H9 (cell line): Measurements from ENCODE around the gene LCE3D. TPM values are rescaled to one million over a fixed set of nuclear protein-coding genes. Genes with fewer than 3 reads are reported as not detected.

Source experiments
- DNase-seq: peaks from one replicate; pipeline ENCODE4 v3.0.0-alpha.2; 2017
- H2AFZ ChIP-seq: one replicate; pipeline ENCODE4 v1.6.1; 2013; ENCODE audit warnings: mild to moderate bottlenecking, low read length, control low read depth, moderate library complexity
- H2AK5ac ChIP-seq: 2 replicates; pipeline ENCODE4 v1.6.1; 2013; ENCODE audit warnings: low read length, control low read depth, mixed read lengths; ENCODE audit not compliant: insufficient read length
- H2BK120ac ChIP-seq: one replicate; pipeline ENCODE4 v1.6.1; 2013; ENCODE audit warnings: low read depth, mild to moderate bottlenecking, low read length, control low read depth, inconsistent platforms; ENCODE audit not compliant: poor library complexity, severe bottlenecking
- H2BK12ac ChIP-seq: 2 replicates; pipeline ENCODE4 v1.6.1; 2013; ENCODE audit warnings: low read length, control low read depth, mixed read lengths, low read depth; ENCODE audit not compliant: insufficient read length
- H2BK15ac ChIP-seq: 2 replicates; pipeline ENCODE4 v1.6.1; 2013; ENCODE audit warnings: low read depth, low read length, control low read depth
- H2BK20ac ChIP-seq: one replicate; pipeline ENCODE4 v1.6.1; 2013; ENCODE audit warnings: low read depth, mild to moderate bottlenecking, low read length, control low read depth, inconsistent platforms; ENCODE audit not compliant: poor library complexity, severe bottlenecking
- H2BK5ac ChIP-seq: 2 replicates; pipeline ENCODE4 v1.6.1; 2013; ENCODE audit warnings: low read length, control low read depth, mixed read lengths; ENCODE audit not compliant: insufficient read length
- H3K14ac ChIP-seq: 2 replicates; pipeline ENCODE4 v1.6.1; 2013; ENCODE audit warnings: low read length, control low read depth; ENCODE audit not compliant: insufficient read depth
- H3K18ac ChIP-seq: 2 replicates; pipeline ENCODE4 v1.6.1; 2013; ENCODE audit warnings: low read depth, mild to moderate bottlenecking, mixed read lengths, low read length, control low read depth; ENCODE audit not compliant: insufficient read length
- H3K23ac ChIP-seq: 2 replicates; pipeline ENCODE4 v1.6.1; 2013; ENCODE audit warnings: low read length, control low read depth, mixed read lengths, low read depth; ENCODE audit not compliant: insufficient read length
- H3K23me2 ChIP-seq: 2 replicates; pipeline ENCODE4 v1.6.1; 2013; ENCODE audit warnings: low read depth, mild to moderate bottlenecking, mixed read lengths, low read length, control low read depth; ENCODE audit not compliant: insufficient read length, poor library complexity, severe bottlenecking
- H3K27ac ChIP-seq: 2 replicates; pipeline ENCODE4 v1.5.1; 2013; ENCODE audit warnings: low read length, control low read depth, mixed read lengths, low read depth; ENCODE audit not compliant: insufficient read length
- H3K27me3 ChIP-seq: 2 replicates; pipeline ENCODE4 v1.6.1; 2013; ENCODE audit warnings: low read length, control low read depth, inconsistent platforms; ENCODE audit not compliant: insufficient read depth
- H3K4ac ChIP-seq: 2 replicates; pipeline ENCODE4 v1.6.1; 2013; ENCODE audit warnings: low read depth, mild to moderate bottlenecking, control low read depth, inconsistent platforms, low read length, moderate library complexity
- H3K4me1 ChIP-seq: 2 replicates; pipeline ENCODE4 v1.6.1; 2013; ENCODE audit warnings: low read length, control low read depth, inconsistent platforms; ENCODE audit not compliant: insufficient read depth
- H3K4me2 ChIP-seq: 2 replicates; pipeline ENCODE4 v1.6.1; 2013; ENCODE audit warnings: low read length, control low read depth, mixed read lengths; ENCODE audit not compliant: insufficient read length, insufficient read depth
- H3K56ac ChIP-seq: 2 replicates; pipeline ENCODE4 v1.6.1; 2013; ENCODE audit warnings: low read depth, mild to moderate bottlenecking, mixed read lengths, low read length, control low read depth; ENCODE audit not compliant: insufficient read length
- H3K79me1 ChIP-seq: 2 replicates; pipeline ENCODE4 v1.6.1; 2013; ENCODE audit warnings: low read depth, mild to moderate bottlenecking, moderate library complexity, low read length, control low read depth, inconsistent platforms; ENCODE audit not compliant: insufficient read depth, poor library complexity, severe bottlenecking
- H3K79me2 ChIP-seq: 2 replicates; pipeline ENCODE4 v1.6.1; 2013; ENCODE audit warnings: low read length, control low read depth, inconsistent platforms; ENCODE audit not compliant: insufficient read depth
- H3K9ac ChIP-seq: 2 replicates; pipeline ENCODE4 v1.6.1; 2013; ENCODE audit warnings: low read length, control low read depth, mixed read lengths; ENCODE audit not compliant: insufficient read length; ENCODE audit errors: extremely low read depth
- H3K9me3 ChIP-seq: one replicate; pipeline ENCODE4 v1.6.1; 2013; ENCODE audit warnings: low read depth, low read length, inconsistent platforms; ENCODE audit not compliant: control insufficient read depth
- H3T11ph ChIP-seq: one replicate; pipeline ENCODE4 v1.6.1; 2013; ENCODE audit warnings: mild to moderate bottlenecking, low read length, control low read depth, inconsistent platforms
- H4K20me1 ChIP-seq: one replicate; pipeline ENCODE4 v1.6.1; 2013; ENCODE audit not compliant: control insufficient read depth, insufficient read length, insufficient read depth
- H4K5ac ChIP-seq: 2 replicates; pipeline ENCODE4 v1.6.1; 2013; ENCODE audit warnings: low read depth, mild to moderate bottlenecking, mixed read lengths, low read length, control low read depth; ENCODE audit not compliant: insufficient read length
- H4K8ac ChIP-seq: replicated peaks from 2 replicates; pipeline ENCODE4 v1.6.1; 2013; ENCODE audit warnings: low read length, control low read depth, mixed read lengths, low read depth; ENCODE audit not compliant: insufficient read length
- H4K91ac ChIP-seq: 2 replicates; pipeline ENCODE4 v1.6.1; 2013; ENCODE audit warnings: low read depth, mild to moderate bottlenecking, moderate library complexity, mixed read lengths, low read length, control low read depth; ENCODE audit not compliant: insufficient read length
- H3K27ac Mint-ChIP-seq, 3 experiments: 2 replicates in 2 of 3; 3 replicates in 1 of 3; pipeline ENCODE4 v1.8.0; 2020 to 2021; ENCODE audit warnings: mixed read lengths in 3 of 3, mild to moderate bottlenecking in 1 of 3, moderate library complexity in 1 of 3
- H3K27me3 Mint-ChIP-seq: 2 replicates; pipeline ENCODE4 v1.8.0; 2021; ENCODE audit warnings: low read depth, mild to moderate bottlenecking, moderate library complexity, mixed read lengths
- H3K36me3 Mint-ChIP-seq, 3 experiments: 2 replicates in 2 of 3; 3 replicates in 1 of 3; pipeline ENCODE4 v1.8.0; 2020 to 2021; ENCODE audit warnings: low read depth in 3 of 3, mixed read lengths in 3 of 3; ENCODE audit not compliant: insufficient read depth in 1 of 3
- H3K4me1 Mint-ChIP-seq, 2 experiments: 2 replicates each; pipeline ENCODE4 v1.8.0; 2020; ENCODE audit warnings: mixed read lengths in 2 of 2
- H3K4me3 Mint-ChIP-seq, 2 experiments: 2 replicates in 1 of 2; 3 replicates in 1 of 2; pipeline ENCODE4 v1.8.0; 2020 to 2021; ENCODE audit warnings: mild to moderate bottlenecking in 2 of 2, mixed read lengths in 2 of 2, moderate library complexity in 1 of 2
- H3K9me3 Mint-ChIP-seq, 2 experiments: 2 replicates in 1 of 2; 3 replicates in 1 of 2; pipeline ENCODE4 v1.8.0; 2020; ENCODE audit warnings: mild to moderate bottlenecking in 2 of 2, mixed read lengths in 2 of 2, moderate library complexity in 1 of 2
- CTCF ChIP-seq: fragments of 200-600 bp; sonication (generic); conservative IDR thresholded peaks from 3 replicates; pipeline ENCODE4 v1.8.0; 2021; ENCODE audit warnings: antibody characterized with exemption, mild to moderate bottlenecking
- WGBS: extraction: QIAGEN DNeasy Blood & Tissue Kit; methylation state at CpG from one replicate; pipeline ENCODE4 v1.1.7; 2013; ENCODE audit warnings: missing lambda C conversion rate, low lambda C conversion rate, mixed read lengths; ENCODE audit not compliant: insufficient read length; ENCODE audit errors: extremely low coverage; 5-methylcytosine and 5-hydroxymethylcytosine counted together
- total RNA-seq: library from RNA; stranded (reverse); gene quantifications from 2 replicates; pipeline ENCODE4 v1.2.1, GENCODE V29; 2021

The LCE3D gene
- total RNA-seq, 1 experiment from 2014 or later, result not detected

DNA sequence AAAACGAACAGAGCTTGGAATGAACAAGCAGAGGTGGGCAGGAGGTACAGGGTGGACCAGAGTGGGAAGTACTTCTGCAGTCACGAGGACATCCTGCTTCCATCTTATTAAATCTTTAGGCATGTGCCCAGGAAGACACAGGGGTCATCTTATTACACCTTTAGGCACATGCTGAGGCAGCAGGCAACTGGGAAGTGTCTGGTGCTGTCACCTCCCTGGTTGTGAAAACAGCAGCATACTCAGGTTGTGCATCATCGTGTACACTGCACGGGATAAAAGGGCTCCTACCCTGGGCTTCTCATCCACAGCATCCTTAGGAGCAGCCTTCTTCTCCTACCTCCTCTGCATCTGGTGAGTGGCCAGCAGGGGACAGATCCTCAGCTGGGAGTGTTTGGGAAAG is 19.6 kb upstream of the LCE3D start, which contains the start of gene LCE3C:
TSS of gene LCE3C (plus strand) at position 301 of the 400 bp plus-strand sequence. CDS start 498 bp downstream, outside the sequence.
- Histone ChIP-seq H3K79me2 (no peaks in the 10 kb centered on the region), H3K23me2 (no peaks in the 10 kb centered on the region)

More for the DNA sequence above, 19.6 kb upstream of the LCE3D start, which contains the start of gene LCE3C:
- no peak within 1 kb of the TSS for H3K9ac ChIP-seq
- H3K18ac ChIP-seq, result no peak within 1 kb of the TSS
- no peak within 1 kb of the TSS for H2BK20ac ChIP-seq
- Mint-ChIP-seq H3K27me3 (no peaks in the 10 kb centered on the region; the same call in none of the 2 replicates), H3K36me3 (peaks cover 0 to 1% (median 0%) of the 10 kb centered on the region in 3 experiments; a peak in 2 of 7 replicates), H3K4me1 (no peaks in the 10 kb centered on the region), H3K27ac (no peak within 1 kb of the TSS), H3K4me3 (no peak within 1 kb of the TSS), H3K9me3 (peaks cover 72 to 87% of the 10 kb centered on the region in 2 experiments)
- no peak within 1 kb of the TSS for H2AK5ac ChIP-seq
- no peak for TF ChIP-seq CTCF
- H3T11ph ChIP-seq, result no peak within 1 kb of the TSS
- no peak within 1 kb of the TSS for H3K4ac ChIP-seq
- no peak within 1 kb of the TSS for H3K4me2 ChIP-seq
- no peaks in the 10 kb centered on the region for H3K27me3 ChIP-seq
- H2AFZ ChIP-seq, result no peak within 1 kb of the TSS
- H4K91ac ChIP-seq, result no peak within 1 kb of the TSS
- no peak within 1 kb of the TSS for H2BK15ac ChIP-seq
- no peak within 1 kb of the TSS for H3K23ac ChIP-seq
- H3K14ac ChIP-seq, result no peak within 1 kb of the TSS
- no CpG with 5 or more reads among the region's 4 CpGs for WGBS
- no peaks in the 10 kb centered on the region for H4K20me1 ChIP-seq
- no peak within 1 kb of the TSS for H2BK120ac ChIP-seq
- peaks cover 58% of the 10 kb centered on the region for H3K9me3 ChIP-seq
- no peak within 1 kb of the TSS for H2BK5ac ChIP-seq
- H4K8ac ChIP-seq, result no peak within 1 kb of the TSS
- no peak within 1 kb of the TSS for H3K27ac ChIP-seq
- no peaks in the 10 kb centered on the region for H3K79me1 ChIP-seq
- no peak within 1 kb of the TSS for H4K5ac ChIP-seq
- no peaks in the 10 kb centered on the region for H3K4me1 ChIP-seq
- H3K56ac ChIP-seq, result no peak within 1 kb of the TSS
- no peak for DNase-seq
- no peak within 1 kb of the TSS for H2BK12ac ChIP-seq
